ENCODE results near the gene NFE2L2.
"Not testable (repeated sequence)": the region's sequence is repeated elsewhere in the genome, so short reads cannot be mapped to it uniquely, and the experiment has no call there.

The NFE2L2 gene

DNA sequence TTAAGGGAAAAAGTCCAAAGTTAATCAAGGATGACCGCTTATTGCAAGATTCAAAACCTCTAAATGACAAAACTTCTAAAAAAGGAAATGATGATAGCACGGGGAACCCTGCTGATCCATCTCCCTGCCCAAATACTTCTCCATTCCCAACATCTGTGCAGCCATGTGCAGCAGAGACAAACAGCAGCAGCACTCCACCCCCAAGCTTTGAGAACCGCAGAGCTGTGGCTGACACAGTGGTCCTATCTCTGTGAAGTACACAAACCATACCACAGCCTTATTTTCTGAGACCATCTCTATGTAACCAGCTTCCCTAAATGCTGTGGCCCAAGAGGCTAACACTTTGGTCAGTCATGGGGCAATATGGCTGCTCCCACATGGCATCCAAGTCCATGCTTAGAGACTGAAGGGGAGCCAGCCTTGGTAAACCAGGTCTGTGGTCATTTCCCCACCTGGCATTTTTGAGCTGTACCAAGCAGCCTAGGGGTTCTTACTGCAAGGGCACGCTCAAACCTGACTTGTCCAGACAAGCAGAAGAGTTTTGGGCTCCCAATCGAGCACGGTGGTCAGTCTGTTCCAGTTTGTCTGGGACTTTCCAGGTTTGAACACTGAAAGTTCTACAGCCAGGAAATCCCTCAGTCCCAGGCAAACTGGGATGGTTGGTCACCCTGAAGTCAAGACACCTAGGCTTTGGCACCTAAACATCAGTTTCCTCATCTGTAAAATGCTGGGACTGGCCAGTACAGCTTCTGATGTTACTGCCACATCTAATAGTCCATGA, 17.1 kb upstream of the NFE2L2 start:
- DNase-seq (ENCODE audit: low read depth in 2 of 3, low spot score in 2 of 3), result no peak

DNA sequence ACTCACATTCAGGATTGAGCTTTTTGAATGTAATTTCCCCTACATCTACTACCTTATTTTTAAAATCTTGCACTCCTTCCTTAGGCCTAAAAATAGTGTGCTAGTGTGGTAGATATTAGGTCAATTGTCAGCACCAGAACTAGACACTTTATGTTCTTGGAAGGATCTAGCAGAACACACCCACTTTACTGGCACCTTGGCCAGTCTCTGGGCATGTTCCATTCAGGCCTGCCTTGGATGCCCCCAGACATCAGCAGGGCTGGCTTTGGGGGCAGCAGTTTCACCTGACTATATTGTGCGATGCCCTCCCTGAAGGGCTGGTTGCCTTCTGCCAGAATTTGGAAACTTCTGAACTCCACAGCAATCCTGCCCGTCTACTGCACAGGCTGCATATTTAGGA, 15.3 kb upstream of the NFE2L2 start:
- no peak for DNase-seq (ENCODE audit: low read depth in 2 of 3, low spot score in 2 of 3)

DNA sequence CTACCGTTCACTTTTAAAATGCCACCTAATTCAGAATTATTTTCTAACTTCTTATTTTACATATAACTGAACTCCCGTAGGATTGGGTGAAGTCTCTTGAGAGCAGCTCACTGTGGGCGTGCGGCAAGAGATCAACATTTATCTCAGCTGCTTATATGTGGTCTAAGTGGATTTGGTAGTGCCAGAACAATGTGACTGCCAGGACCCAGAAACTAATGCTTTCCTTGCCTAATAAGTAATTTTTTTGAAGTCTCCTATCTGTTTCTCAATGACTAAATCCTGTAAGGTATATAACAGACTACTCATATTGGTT, 11.2 kb upstream of the NFE2L2 start:
- DNase-seq (ENCODE audit: low read depth in 2 of 3, low spot score in 2 of 3), result no peak

DNA sequence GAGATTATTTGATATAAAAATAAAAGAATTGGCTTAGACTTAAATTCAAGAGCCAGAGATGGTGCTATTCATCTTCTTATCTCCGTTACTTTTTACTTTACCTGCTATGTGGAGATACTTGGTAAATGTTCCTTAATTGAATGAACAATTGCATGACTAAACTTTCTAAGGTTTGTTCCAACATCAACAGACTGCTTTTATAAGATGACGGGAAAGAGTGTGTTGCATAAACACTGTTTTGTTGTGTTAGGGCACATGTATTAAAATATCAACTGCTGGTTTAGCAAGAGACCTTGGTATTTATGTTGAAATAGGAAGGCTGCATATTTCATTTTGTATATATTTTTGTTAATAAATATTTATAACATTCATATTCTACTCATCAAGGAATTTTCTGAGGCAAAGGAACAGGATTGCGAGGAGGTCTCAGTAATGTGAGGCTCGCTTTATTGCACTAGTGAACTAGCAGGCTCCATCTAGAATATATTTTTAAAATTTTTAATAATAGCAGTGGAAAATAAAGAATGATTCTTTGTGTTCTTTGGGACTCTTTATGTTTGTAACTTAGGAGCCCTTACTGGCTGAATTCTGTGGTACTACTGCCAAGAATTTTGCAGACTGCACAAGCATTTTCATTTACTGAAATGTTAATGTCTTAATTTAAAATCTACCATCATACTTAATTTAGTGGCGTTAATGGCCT, 10.7 kb upstream of the NFE2L2 start:
- no peak for DNase-seq (ENCODE audit: low read depth in 2 of 3, low spot score in 2 of 3)

DNA sequence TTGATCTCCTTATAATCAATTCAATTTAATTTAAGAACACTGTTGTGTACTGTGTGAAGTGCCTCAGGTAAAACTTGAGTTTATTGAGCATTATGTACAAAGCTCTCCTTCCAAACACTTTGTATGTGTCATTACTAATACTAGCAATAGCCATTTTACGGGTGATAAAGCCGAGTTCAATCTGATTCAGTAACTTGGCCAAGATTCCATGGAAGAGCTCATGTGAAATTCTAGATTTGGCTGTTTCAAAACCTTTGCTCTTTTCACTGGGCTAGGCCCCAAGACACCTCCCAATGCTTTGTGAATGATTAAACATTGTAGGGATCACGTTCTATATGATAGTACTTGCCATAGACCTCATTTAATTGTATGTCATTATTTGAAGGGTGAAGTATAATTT, 8.9 kb upstream of the NFE2L2 start:
- no peak for DNase-seq (ENCODE audit: low read depth in 2 of 3, low spot score in 2 of 3)

DNA sequence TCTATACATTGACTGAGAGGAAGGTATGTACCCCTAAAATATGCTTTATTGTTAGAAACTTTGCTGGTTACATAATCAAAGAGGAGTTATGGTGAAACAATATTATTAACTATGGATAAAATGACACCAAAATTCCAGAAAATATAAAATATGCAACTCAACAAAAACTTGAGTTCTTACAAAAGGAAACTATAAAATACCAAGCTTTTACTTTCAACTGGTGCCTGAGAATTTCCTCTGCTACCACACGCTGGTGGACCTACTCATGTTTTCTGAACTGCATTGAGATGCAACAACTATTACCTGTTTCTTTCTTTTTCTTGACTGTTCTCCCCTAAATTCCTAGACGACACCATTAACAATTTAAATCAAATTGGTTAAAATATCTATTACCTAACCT, 8.2 kb upstream of the NFE2L2 start:
- DNase-seq (ENCODE audit: low read depth in 2 of 3, low spot score in 2 of 3), result no peak

DNA sequence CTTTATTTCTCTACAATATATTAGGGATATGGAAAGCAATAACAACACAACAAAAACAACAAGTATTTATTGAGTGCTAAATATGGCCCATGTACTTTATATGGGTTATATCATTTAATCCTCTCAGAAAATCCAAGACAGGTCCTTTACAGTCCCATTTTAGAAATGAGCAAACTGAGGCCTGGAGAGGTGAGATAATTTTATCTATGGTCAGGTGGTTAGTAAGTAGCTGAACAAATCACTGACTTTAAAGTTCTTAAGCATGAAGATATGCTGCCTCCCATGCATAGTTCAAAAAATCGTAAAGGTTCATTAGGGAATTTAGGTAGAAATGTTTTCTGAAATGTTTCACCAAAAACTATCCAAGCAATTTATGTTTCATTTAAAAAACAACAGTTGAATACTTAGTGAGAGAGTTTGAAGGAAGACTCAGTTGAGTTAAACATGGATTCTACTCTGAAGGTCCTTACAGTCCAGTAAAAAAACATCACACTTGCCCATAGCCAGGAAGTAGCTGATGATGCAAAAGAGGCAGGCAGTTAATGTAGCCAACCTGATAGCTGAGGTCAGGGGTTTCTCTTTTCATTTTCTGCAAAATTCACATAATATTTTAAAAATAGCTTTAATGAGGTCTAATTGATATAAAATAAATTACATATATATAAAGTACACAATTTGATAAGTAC, 7.6 kb upstream of the NFE2L2 start:
- no peak for DNase-seq (ENCODE audit: low read depth in 2 of 3, low spot score in 2 of 3)

DNA sequence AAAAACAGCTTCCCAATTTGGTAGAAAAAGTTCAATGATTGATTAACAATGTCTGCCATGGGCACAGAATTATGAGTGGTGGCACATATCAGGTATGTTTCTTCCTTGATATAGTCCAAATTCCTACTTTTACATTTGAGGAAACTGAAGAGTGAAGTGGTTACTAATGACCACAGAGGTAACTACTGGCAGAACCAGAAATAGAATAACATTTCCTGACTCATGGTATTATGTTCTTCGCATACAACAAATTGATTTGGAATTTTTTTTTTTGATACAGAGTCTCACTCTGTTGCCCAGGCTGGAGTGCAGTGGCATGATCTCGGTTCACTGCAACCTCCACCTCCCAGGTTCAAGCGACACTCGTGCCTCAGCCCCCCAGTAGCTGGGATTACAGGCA, 6.0 kb upstream of the NFE2L2 start:
- no peak for DNase-seq (ENCODE audit: low read depth in 2 of 3, low spot score in 2 of 3)

DNA sequence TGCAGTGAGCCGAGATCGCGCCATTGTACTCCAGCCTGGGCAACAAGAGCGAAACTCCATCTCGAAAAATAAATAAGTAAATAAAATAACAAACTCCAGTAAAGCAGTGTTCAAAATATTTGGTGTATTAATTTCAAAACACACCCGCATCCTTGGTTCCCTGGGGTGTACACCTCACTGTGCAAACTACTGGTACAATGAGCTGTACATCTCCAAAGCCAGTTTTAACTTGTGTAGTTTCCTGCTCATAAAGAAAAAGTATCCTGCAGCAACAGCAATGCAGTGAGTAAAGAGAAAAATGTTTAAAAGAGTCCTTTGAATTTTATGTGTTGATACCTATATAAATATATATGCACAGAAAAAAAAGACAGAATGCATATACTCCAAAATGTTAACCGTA, 4.4 kb upstream of the NFE2L2 start:
- DNase-seq (ENCODE audit: low read depth in 2 of 3, low spot score in 2 of 3), result no peak

DNA sequence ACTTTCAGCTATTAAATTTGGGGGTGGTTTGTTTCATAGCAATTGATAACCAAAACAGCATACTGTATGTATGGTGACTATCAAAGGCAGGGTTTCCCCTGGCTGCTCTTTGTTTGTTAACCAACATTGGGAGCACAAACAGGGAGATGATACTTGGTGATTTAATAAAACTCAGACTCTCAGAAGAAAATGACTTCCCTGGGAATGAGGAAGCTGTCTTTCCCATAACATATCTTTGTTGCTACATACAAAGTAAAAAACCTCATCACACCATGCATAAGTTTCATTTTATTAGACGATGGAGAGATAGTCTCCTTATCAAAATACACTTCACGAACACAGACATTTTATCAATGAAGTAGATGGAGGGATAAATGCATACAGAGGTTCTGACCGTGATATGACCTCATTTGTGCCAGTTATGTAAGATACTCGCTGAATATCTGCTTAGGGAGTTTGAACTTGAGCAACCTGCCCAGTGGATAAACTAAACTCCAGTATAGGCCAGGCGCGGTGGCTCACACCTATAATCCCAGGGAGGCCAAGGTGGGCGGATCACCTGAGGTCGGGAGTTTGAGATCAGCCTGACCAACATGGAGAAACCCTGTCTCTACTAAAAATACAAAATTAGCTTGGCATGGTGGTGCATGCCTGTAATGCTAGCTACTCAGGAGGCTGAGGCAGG, 3.8 kb upstream of the NFE2L2 start:
- no peak for DNase-seq (ENCODE audit: low read depth in 2 of 3, low spot score in 2 of 3)

DNA sequence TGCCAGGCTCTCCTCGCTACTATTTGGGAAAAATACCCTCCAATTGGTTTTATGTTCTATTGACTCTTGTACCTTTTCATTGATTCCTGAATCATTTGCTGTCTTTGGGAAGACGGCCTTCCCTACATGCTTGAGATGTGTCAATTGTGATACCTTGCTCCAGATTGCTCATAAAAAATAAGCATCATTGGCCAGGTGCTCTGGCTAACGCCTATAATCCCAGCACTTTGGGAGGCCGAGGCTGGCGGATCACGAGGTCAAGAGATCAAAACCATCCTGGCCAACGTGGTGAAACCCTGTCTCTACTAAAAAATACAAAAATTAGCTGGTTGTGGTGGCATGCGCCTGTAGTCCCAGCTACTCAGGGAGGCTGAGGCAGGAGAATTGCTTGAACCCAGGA, 2.4 kb upstream of the NFE2L2 start:
- not testable (repeated sequence) for DNase-seq (ENCODE audit: low read depth in 2 of 3, low spot score in 2 of 3)

DNA sequence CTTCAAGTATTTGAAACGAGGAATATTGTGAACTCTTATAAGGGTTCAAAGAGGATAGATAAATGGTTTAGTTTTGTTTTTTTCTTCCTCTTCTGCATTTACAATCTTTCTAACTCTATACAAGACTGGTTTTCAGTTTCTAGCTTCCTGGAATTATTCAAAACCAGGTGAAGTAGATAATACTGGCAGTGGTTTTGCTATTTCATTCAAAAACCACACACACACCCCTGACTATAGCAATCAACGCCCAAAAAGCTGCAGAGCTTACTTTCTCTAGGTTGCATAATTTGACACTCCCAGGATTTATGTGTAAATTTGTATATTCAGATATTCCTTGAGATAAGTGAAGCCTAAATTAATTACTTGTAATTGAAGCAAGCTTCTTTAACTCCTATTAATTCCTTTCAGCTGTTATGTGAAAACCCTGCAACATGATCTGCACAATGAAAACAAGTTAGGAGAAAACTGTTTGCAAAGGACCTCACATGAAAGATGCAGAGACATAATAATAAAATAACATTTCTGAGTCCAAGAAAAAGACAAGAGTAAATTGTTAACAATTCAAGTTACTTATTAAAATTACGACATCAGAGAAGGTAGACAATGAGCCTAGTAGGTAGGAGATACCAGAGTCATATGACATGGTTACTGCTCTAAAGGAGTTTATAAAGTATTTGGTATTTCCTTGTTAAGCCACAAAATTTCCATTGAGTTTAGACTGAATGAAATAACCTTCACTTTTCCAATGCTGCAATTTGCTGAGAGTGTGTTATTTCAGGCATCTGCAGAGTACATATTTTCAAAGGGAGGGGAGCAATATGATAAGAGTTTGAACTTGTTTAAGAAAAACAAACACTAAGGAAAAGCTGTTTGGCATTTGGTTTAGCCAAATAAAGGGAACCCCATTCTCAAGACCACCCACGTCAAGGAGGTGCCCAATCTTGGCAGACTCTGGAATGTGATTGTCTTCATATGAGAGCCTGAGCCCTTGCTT, 1.6 kb upstream of the NFE2L2 start:
- DNase-seq (ENCODE audit: low read depth in 2 of 3, low spot score in 2 of 3), result no peak

DNA sequence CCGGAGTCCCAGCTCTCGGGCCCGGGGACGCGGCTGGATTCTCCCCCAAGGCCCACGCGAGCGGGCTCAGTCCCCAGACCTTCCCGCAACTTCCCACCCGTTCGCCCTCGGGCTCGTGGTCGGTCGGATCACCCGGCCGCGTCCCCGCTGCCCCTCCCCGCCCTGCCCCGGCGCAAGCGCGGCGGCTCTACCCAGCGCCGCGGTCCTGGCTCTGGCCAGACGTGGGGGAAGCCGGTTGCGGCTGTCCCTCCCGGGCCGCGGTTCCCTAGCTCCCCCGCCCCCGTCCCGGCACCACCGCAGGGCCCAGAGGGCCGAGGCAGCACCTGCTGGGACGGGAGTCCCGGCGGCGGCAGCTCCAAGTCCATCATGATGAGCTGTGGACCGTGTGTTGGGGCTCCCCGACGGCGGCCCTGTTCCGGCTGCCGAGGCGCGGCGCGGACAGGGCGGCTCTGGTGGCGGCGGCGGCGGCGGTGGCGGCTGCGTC, 276 bp downstream of the NFE2L2 start:
- peak in 1 of 3 experiments; percentile 45 for DNase-seq (ENCODE audit: low read depth in 2 of 3, low spot score in 2 of 3)

DNA sequence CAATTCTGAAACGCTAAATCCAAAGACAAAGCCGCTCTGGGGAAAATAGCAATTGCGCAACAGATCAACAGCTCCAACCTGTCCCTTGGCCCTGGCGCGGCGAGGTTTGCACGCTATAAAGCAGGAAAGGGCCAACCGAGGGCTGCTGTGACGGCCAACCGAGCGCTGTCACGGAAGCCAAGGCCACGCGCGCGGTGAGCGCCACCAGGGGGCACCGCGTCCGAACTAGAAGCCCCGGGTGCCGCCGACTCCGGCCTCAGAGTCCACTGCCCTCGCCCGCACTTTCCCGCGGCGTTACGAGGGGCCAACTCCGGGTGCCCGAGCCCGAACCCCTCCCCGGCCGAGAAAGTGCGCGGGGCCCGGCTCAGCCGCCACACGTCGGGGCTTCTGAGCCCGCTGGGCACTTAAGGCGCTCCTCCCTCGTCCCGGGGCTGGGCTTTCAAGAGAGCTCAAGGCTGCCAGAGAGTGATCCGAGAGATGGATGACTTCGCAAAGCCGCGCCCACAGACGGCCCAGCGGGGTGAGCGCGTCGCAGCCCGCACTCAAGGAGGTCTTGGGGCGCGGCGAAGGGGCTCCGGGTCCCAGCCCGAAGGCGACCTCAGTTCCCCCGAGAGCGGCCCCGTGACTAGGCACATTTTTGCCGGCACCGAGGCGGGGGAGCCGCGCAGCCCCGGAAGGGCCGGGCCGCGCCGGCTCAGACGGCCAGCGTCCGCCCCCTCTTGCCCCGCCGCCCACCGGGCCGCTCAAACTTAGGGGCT, 897 bp downstream of the NFE2L2 start:
- DNase-seq (ENCODE audit: low read depth in 2 of 3, low spot score in 2 of 3), result peak; percentile 80 to 91 (median 84)

DNA sequence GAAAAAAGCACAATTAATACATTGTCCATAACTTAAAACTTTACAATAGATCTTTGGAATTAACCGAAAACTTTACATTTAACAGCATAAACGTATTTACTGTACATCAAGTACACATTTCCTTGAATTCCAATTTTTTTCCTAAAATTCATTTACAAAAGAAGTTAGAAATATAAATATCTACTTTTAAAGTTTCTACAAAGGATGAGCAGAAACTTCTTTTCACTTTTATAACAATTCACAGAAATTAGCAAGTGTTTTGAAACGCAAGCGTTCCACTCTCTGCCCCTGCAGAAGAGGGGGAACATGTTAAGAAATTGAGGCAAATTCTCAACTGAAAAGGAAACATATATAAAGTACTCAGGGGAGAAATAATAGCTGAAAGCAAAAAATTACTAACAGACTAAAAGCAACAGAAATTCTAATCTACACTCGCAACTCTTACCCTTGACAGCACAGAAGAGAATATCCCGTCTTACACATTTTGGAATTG, 1.5 kb downstream of the NFE2L2 start:
- DNase-seq (ENCODE audit: low read depth in 2 of 3, low spot score in 2 of 3), result no peak

DNA sequence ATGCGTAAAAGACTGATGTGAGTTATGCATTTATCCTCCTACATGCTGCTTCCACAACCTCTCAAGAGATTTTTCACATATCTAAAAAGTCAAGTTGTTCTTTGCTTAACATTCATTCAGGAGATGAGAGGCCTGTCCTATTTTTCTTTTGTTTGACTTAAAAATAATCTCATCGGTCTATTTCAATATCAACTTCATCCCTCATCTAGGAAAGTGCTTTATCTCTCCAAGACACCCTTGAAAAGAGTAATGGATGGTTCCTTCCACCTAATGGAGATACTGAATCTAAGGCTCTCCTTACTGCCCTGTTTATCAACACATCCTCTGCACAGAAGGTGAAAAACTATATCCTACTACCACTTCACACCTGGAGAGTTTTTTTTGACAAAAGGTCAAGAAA, 2.4 kb downstream of the NFE2L2 start:
- no peak for DNase-seq (ENCODE audit: low read depth in 2 of 3, low spot score in 2 of 3)

DNA sequence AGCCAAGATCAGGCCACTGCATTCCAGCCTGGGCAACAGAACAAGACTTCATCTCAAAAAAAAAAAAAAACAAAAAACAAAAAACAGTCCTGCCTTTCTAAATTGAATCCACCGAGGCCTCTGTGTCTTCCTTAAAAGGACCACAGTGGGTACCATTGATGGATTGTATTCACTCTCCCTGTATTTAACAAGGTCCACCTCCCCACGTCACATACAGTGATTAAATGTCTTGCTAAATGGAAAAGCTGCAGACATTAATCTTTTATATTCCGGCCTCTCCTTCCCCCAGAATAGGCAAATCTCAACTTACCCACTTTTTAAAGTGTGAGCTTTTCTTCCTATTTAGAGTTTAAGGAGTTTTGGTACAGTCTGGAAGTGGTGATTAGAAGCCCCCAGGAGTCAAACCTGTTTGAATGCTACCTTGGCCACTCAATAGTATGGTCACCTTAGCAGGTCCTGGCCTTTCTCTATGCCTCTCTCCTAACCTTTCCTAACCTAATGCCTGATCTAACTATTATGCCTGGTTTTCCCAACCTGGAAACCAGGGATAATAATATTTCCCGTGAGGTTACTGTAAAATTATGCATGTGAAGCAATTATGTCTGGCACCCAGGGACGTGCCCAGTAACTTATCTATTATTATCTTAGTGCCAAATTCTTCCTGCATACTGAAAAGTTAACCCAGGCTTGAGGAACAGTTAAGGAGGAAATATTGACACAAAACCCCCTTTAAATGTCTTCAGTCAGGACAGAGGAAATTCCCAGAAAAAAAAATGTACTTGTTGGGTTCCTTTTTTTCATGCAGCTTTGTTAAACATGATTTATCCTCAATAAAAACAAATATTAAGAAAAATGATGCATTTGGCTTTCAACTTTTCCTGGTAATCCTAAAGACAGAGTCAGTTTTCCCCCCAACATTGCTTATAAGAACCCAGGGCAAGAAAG, 3.1 kb downstream of the NFE2L2 start:
- no peak for DNase-seq (ENCODE audit: low read depth in 2 of 3, low spot score in 2 of 3)

DNA sequence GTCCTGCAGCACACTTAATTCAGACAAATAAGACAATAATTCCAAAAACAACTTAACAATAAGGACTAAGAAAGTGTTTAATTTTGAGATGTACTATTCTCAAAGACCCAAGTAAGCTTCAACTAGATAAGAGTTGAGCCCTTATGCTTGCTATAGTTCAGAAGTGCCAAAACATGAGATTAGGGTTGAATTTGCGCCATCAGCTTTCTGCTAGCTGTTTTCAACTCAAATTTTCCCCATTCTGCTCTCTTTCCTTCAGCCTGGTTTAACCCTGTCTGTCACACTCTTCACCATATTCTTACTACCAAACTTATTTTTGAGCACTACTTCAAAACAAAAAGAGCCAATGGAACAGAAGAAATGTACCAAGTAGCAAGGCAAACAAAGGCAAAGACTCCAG, 4.1 kb downstream of the NFE2L2 start:
- no peak for DNase-seq (ENCODE audit: low read depth in 2 of 3, low spot score in 2 of 3)

All from activated CD8-positive, alpha-beta memory T cell treated with anti-CD3 and anti-CD28 coated beads for 48 hours (primary cell).